HepG2 (cell line): ENCODE data around the gene RGS13.

Experiments used
- KAT7 ChIP-seq: IDR thresholded peaks from 2 replicates; pipeline ENCODE4 v1.6.1; 2018; ENCODE audit warnings: borderline replicate concordance, missing compliant biosample characterization
- MXI1 ChIP-seq: IDR thresholded peaks from 3 replicates; pipeline ENCODE4 v1.6.1; 2012; ENCODE audit warnings: low read depth, low read length, inconsistent platforms, borderline replicate concordance
- RFX5 ChIP-seq: IDR thresholded peaks from 2 replicates; pipeline ENCODE4 v1.6.1; 2011; ENCODE audit warnings: low read depth, low read length, improper control_type of control experiment
- ZNF33B ChIP-seq: sonication (generic); formaldehyde crosslinking; IDR thresholded peaks from 2 replicates; pipeline ENCODE4 v1.5.1; 2020; ENCODE audit warnings: mild to moderate bottlenecking, missing genetic modification reagents
- ZNF660 ChIP-seq: sonication (generic); formaldehyde crosslinking; IDR thresholded peaks from 2 replicates; pipeline ENCODE4 v1.5.1; 2020; ENCODE audit warnings: mild to moderate bottlenecking, low read depth, missing genetic modification reagents, borderline replicate concordance
- TF ChIP-seq, protein P1 (sequence below): sonication (generic); formaldehyde crosslinking; IDR thresholded peaks from 2 replicates; pipeline ENCODE4 v1.8.1; 2023; ENCODE audit warnings: mild to moderate bottlenecking, moderate library complexity, missing genetic modification reagents

GRCh38 chr1:192601567-192601966, 34.4 kb upstream of the RGS13 start:
- TF ChIP-seq ZNF660 (CRISPR knock-in tag) (no peak), MXI1 (no peak), RFX5 (no peak), KAT7 (CRISPR knock-in tag) (no peak), ZNF33B (CRISPR knock-in tag) (no peak)
- TF ChIP-seq, protein P1, sequence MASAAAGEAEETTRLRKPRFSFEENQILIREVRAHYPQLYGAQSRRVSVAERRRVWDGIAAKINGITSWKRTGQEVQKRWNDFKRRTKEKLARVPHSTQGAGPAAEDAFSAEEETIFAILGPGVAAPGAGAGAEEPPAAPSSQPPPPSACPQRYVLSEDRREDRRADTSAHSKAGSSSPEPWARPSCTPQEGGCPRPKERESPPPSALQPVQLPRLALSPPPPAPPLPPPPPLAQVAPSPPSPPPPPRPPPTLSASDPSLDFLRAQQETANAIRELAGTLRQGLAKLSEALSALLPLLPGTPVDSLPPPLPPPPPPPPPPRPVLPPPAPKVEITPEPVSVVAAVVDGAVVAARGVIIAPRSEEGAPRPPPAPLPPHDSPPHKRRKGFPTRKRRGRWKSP (CRISPR knock-in tag), result no peak
